SKM-1 (cell line): ENCODE data around the gene EGR4.
"Not testable (repeated sequence)": the region's sequence is repeated elsewhere in the genome, so short reads cannot be mapped to it uniquely, and the experiment has no call there.

Experiments
- DNase-seq: peaks from one replicate; lab custom pipeline; 2025; ENCODE audit not compliant: unreplicated experiment; lab: John Stamatoyannopoulos, UW

Gene EGR4

GRCh38 chr2:73264332-73264606, 29.1 kb downstream of the EGR4 start:
- DNase-seq, result no peak

- DNase-seq, result no peak
Measured at GRCh38 chr2:73263540-73264331, 29.6 kb downstream of the EGR4 start.

GRCh38 chr2:73262691-73263429, 30.5 kb downstream of the EGR4 start:
- not testable (repeated sequence) for DNase-seq

- DNase-seq, result no peak
Measured at GRCh38 chr2:73262108-73262651, 31.2 kb downstream of the EGR4 start.

- peak; percentile 12 for DNase-seq
Measured at GRCh38 chr2:73260338-73260984, 32.9 kb downstream of the EGR4 start.

GRCh38 chr2:73259704-73260337, 33.5 kb downstream of the EGR4 start:
- DNase-seq, result no peak

- DNase-seq, result no peak
Measured at GRCh38 chr2:73259276-73259675, 34.1 kb downstream of the EGR4 start.

GRCh38 chr2:73258913-73259215, 34.5 kb downstream of the EGR4 start:
- no peak for DNase-seq

- no peak for DNase-seq
Measured at GRCh38 chr2:73258186-73258912, 35.0 kb downstream of the EGR4 start.

GRCh38 chr2:73257425-73258125, 35.8 kb downstream of the EGR4 start:
- DNase-seq, result peak; percentile 42

GRCh38 chr2:73257021-73257420, 36.3 kb downstream of the EGR4 start:
- DNase-seq, result no peak

GRCh38 chr2:73256618-73256922, 36.8 kb downstream of the EGR4 start:
- DNase-seq, result no peak

- DNase-seq, result no peak
Measured at GRCh38 chr2:73255907-73256617, 37.3 kb downstream of the EGR4 start.

- DNase-seq, result no peak
Measured at GRCh38 chr2:73255007-73255644, 38.2 kb downstream of the EGR4 start.

GRCh38 chr2:73254343-73255006, 38.9 kb downstream of the EGR4 start:
- DNase-seq, result no peak

- peak; percentile 14 for DNase-seq
Measured at GRCh38 chr2:73253901-73254300, 39.4 kb downstream of the EGR4 start.

- DNase-seq, result no peak
Measured at GRCh38 chr2:73253400-73253799, 39.9 kb downstream of the EGR4 start.

- no peak for DNase-seq
Measured at GRCh38 chr2:73252238-73253027, 40.9 kb downstream of the EGR4 start.
